ENCODE data around the gene LRCH1.

GRCh38 chr13:46664195-46664594 lies 111.2 kb downstream of the LRCH1 start:
- TF ChIP-seq CTCF (IDR thresholded peaks at IDR 0.05) (no peak), POLR2A (IDR thresholded peaks at IDR 0.05) (no peak)
